ENCODE results near the gene NDP. TPM values are rescaled to one million over a fixed set of nuclear protein-coding genes. Genes with fewer than 3 reads are reported as not detected.

NDP gene
- total RNA-seq, 1 donor from 2014 or later, result 3.6 TPM

Other genes with a start within 250 kb of the NDP start
- 2.5 TPM for gene MAOB, start 90.9 kb downstream of the NDP start, total RNA-seq